Hepatocyte (in vitro differentiated cells): Measurements from ENCODE around the gene SGSM2. TPM values are rescaled to one million over a fixed set of nuclear protein-coding genes. Genes with fewer than 3 reads are reported as not detected.

Source experiments
- DNase-seq: peaks from one replicate; pipeline ENCODE4 v3.0.0-alpha.2; 2016; ENCODE audit warnings: low spot score
- H2AFZ ChIP-seq: fragments of 200-600 bp; sonication (generic); 2 replicates; pipeline ENCODE4 v1.6.0; 2016; ENCODE audit warnings: antibody characterized with exemption, mild to moderate bottlenecking
- H3K27ac ChIP-seq: fragments of 200-600 bp; sonication (generic); 2 replicates; pipeline ENCODE4 v1.5.1; 2016; ENCODE audit warnings: mild to moderate bottlenecking
- H3K27me3 ChIP-seq: fragments of 200-600 bp; sonication (generic); 2 replicates; pipeline ENCODE4 v1.6.1; 2016
- H3K36me3 ChIP-seq: fragments of 200-600 bp; sonication (generic); replicated peaks from 2 replicates; pipeline ENCODE4 v1.5.1; 2016; ENCODE audit warnings: low read depth; ENCODE audit not compliant: insufficient read depth
- H3K4me1 ChIP-seq: fragments of 200-600 bp; sonication (generic); 2 replicates; pipeline ENCODE4 v1.5.1; 2016; ENCODE audit warnings: mild to moderate bottlenecking, moderate library complexity; ENCODE audit not compliant: insufficient read depth
- H3K4me2 ChIP-seq: fragments of 200-600 bp; sonication (generic); 2 replicates; pipeline ENCODE4 v1.6.0; 2016
- H3K4me3 ChIP-seq: fragments of 200-600 bp; sonication (generic); 2 replicates; pipeline ENCODE4 v1.5.1; 2016; ENCODE audit warnings: mild to moderate bottlenecking
- H3K79me2 ChIP-seq: fragments of 200-600 bp; sonication (generic); 2 replicates; pipeline ENCODE4 v1.6.0; 2017; ENCODE audit warnings: mild to moderate bottlenecking
- H3K9me2 ChIP-seq: fragments of 200-600 bp; sonication (generic); replicated peaks from 2 replicates; pipeline ENCODE4 v1.6.0; 2017; ENCODE audit warnings: mild to moderate bottlenecking; ENCODE audit not compliant: insufficient read depth
- H3K9me3 ChIP-seq: fragments of 200-600 bp; sonication (generic); 2 replicates; pipeline ENCODE4 v1.5.1; 2016; ENCODE audit warnings: low read depth, mild to moderate bottlenecking
- H4K20me1 ChIP-seq: fragments of 200-600 bp; sonication (generic); 2 replicates; pipeline ENCODE4 v1.6.0; 2016; ENCODE audit warnings: mild to moderate bottlenecking; ENCODE audit not compliant: insufficient read depth, poor library complexity, severe bottlenecking
- EZH2 ChIP-seq: fragments of 200-600 bp; sonication (generic); IDR thresholded peaks from 2 replicates; pipeline ENCODE4 v1.6.1; 2016; ENCODE audit warnings: antibody characterized with exemption, mild to moderate bottlenecking, borderline replicate concordance
- EZH2phosphoT487 ChIP-seq: fragments of 200-600 bp; sonication (generic); IDR thresholded peaks from one replicate; pipeline ENCODE4 v1.6.1; 2018; ENCODE audit warnings: antibody characterized with exemption, mild to moderate bottlenecking, low read depth, moderate library complexity; ENCODE audit not compliant: unreplicated experiment, severe bottlenecking
- WGBS: methylation state at CpG from one replicate; pipeline ENCODE4 v1.1.6; 2016; ENCODE audit warnings: low lambda C conversion rate; ENCODE audit errors: missing lambda C conversion rate; 5-methylcytosine and 5-hydroxymethylcytosine counted together
- polyA plus RNA-seq: library from polyadenylated mRNA; unstranded; fragments of >200 nt; fragmentation: Nextera tagmentation; extraction: Ambion mirVana; gene quantifications from 2 replicates; pipeline ENCODE4 v1.2.1, GENCODE V29; 2016
- total RNA-seq: library from RNA; depleted of rRNA; stranded (reverse); fragments of >200 nt; gene quantifications from 2 replicates; pipeline ENCODE4 v1.2.3, GENCODE V29; 2014
- TF ChIP-seq, protein P1 (sequence below): fragments of 200-600 bp; sonication (generic); IDR thresholded peaks from 2 replicates; pipeline ENCODE4 v1.5.1; 2016; ENCODE audit warnings: antibody characterized with exemption, mild to moderate bottlenecking; ENCODE audit not compliant: poor library complexity

The SGSM2 gene
- total and polyA plus RNA-seq, 2 experiments from 2014 or later: 22.2 to 34.9 TPM

GRCh38 chr17:2344528-2344927 lies 7.2 kb downstream of the SGSM2 start:
- H3K4me2 ChIP-seq: no peak overlapping the region
- no peaks in the 10 kb centered on the region for H3K9me2 ChIP-seq
- no peaks in the 10 kb centered on the region for H3K27me3 ChIP-seq
- no peaks in the 10 kb centered on the region for H4K20me1 ChIP-seq
- H3K4me1 ChIP-seq: peaks cover 14% of the 10 kb centered on the region
- H3K4me3 ChIP-seq: no peak overlapping the region
- H3K9me3 ChIP-seq: no peaks in the 10 kb centered on the region
- peaks cover 3% of the 10 kb centered on the region for H3K79me2 ChIP-seq
- TF ChIP-seq, protein P1, sequence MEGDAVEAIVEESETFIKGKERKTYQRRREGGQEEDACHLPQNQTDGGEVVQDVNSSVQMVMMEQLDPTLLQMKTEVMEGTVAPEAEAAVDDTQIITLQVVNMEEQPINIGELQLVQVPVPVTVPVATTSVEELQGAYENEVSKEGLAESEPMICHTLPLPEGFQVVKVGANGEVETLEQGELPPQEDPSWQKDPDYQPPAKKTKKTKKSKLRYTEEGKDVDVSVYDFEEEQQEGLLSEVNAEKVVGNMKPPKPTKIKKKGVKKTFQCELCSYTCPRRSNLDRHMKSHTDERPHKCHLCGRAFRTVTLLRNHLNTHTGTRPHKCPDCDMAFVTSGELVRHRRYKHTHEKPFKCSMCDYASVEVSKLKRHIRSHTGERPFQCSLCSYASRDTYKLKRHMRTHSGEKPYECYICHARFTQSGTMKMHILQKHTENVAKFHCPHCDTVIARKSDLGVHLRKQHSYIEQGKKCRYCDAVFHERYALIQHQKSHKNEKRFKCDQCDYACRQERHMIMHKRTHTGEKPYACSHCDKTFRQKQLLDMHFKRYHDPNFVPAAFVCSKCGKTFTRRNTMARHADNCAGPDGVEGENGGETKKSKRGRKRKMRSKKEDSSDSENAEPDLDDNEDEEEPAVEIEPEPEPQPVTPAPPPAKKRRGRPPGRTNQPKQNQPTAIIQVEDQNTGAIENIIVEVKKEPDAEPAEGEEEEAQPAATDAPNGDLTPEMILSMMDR: no peak
- TF ChIP-seq EZH2 (no peak), EZH2phosphoT487 (no peak)
- WGBS: 82% methylated on average over 10 of the region's 10 CpGs
- no peak overlapping the region for H3K27ac ChIP-seq
- no peaks in the 10 kb centered on the region for H3K36me3 ChIP-seq
- DNase-seq: no peak
- H2AFZ ChIP-seq: no peak overlapping the region

DNA sequence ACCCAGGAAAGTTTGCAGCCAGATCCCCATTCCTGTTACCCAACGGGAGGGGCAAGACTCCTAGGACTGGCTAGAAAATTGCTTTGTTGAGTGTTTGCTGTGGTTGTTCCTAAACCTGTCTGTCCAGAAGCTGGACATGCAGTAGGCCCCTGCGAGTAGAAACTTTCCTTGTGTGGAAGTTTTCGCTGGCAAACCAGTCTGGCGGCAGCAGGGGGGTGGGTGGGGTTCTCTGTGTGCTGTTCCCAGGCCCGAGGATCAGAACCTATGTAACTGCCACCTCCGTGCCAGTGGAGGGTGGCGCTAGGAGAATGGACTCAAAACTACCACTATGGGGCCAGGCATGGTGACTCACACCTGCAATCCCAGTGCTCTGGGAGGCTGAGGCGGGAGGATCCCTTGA lies 9.2 kb downstream of the SGSM2 start:
- Histone ChIP-seq H3K9me3 (no peaks in the 10 kb centered on the region), H4K20me1 (no peaks in the 10 kb centered on the region), H2AFZ (no peak overlapping the region), H3K36me3 (no peaks in the 10 kb centered on the region), H3K4me3 (no peak overlapping the region), H3K4me1 (peaks cover 14% of the 10 kb centered on the region), H3K9me2 (no peaks in the 10 kb centered on the region), H3K27ac (no peak overlapping the region), H3K79me2 (no peaks in the 10 kb centered on the region), H3K27me3 (no peaks in the 10 kb centered on the region), H3K4me2 (no peak overlapping the region)
- 67% methylated on average over 8 of the region's 8 CpGs for WGBS
- no peak for DNase-seq
- TF ChIP-seq EZH2: no peak
- TF ChIP-seq, protein P1: no peak
- no peak for TF ChIP-seq EZH2phosphoT487

DNA sequence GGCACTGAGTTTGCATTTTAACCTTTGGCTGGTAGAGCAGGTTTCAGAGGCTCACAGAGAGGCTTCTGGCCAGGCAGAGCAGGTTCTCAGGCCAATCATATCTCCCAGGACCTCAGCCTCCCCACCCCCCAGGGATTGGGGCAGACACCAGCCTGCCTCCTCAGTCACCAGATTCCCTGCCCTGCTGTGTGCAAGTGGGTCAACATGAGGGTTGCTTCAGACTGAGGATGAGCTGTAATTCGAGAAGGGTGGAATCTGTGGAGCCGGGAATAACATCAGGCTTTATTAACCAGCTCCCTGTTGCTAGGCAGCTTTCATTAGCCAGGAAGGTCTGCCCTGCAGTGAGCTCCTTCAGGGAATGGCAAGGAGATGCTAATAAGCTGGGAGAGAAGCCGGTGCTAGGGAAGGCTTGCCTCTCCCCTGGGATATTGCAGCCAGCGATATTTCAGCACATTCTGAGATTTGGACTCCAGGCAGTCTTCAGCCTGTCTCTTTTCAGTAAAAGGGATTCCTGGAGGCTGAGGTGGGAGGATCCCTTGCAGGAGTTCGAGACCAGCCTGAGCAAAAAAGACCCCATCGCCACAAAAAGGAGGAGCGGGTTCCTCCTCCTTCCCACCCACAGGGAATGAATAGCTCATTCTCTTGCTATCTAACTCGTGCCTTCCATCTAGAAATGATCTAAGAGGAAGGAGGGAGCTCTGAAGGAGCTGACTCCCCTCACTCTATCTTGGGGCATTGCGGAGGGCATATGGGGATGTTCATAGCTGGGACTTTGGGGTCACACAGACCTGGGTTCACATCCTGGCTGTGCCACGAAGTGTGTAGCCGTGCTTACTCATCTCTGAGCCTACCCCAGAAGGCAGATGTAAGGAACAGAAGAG lies 10.7 kb downstream of the SGSM2 start:
- Histone ChIP-seq H3K79me2 (no peaks in the 10 kb centered on the region), H3K4me2 (peak overlapping the region; percentile 36), H3K4me1 (peaks cover 14% of the 10 kb centered on the region), H2AFZ (no peak overlapping the region), H3K36me3 (no peaks in the 10 kb centered on the region), H3K27me3 (no peaks in the 10 kb centered on the region), H3K27ac (peak overlapping the region; percentile 55), H4K20me1 (no peaks in the 10 kb centered on the region), H3K9me3 (no peaks in the 10 kb centered on the region), H3K9me2 (no peaks in the 10 kb centered on the region), H3K4me3 (no peak overlapping the region)
- TF ChIP-seq, protein P1: no peak
- no peak for TF ChIP-seq EZH2phosphoT487
- no peak for TF ChIP-seq EZH2
- 42% methylated on average over 11 of the region's 11 CpGs for whole genome bisulfite sequencing
- peak; percentile 85 for DNase-seq
